Loucy (cell line): ENCODE data around the gene DOLPP1.

Experiments
- CTCF ChIP-seq: fragments of 200-600 bp; sonication (generic); conservative IDR thresholded peaks from 2 replicates; pipeline ENCODE4 v1.5.1; 2014; ENCODE audit warnings: mild to moderate bottlenecking, antibody characterized with exemption, low read length
- EZH2phosphoT487 ChIP-seq: fragments of 200-600 bp; IDR thresholded peaks from 2 replicates; pipeline ENCODE4 v1.6.1; 2018; ENCODE audit warnings: antibody characterized with exemption, mild to moderate bottlenecking, moderate library complexity, borderline replicate concordance

- TF ChIP-seq CTCF: no peak
- no peak for TF ChIP-seq EZH2phosphoT487
Observed at GRCh38 chr9:129135476-129135875, 54.6 kb downstream of the DOLPP1 start.
